Measurements from ENCODE around the gene TAOK1.

GRCh38 chr17:29582254-29582765 lies 192.1 kb downstream of the TAOK1 start:
- TF ChIP-seq, protein P1, sequence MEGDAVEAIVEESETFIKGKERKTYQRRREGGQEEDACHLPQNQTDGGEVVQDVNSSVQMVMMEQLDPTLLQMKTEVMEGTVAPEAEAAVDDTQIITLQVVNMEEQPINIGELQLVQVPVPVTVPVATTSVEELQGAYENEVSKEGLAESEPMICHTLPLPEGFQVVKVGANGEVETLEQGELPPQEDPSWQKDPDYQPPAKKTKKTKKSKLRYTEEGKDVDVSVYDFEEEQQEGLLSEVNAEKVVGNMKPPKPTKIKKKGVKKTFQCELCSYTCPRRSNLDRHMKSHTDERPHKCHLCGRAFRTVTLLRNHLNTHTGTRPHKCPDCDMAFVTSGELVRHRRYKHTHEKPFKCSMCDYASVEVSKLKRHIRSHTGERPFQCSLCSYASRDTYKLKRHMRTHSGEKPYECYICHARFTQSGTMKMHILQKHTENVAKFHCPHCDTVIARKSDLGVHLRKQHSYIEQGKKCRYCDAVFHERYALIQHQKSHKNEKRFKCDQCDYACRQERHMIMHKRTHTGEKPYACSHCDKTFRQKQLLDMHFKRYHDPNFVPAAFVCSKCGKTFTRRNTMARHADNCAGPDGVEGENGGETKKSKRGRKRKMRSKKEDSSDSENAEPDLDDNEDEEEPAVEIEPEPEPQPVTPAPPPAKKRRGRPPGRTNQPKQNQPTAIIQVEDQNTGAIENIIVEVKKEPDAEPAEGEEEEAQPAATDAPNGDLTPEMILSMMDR (IDR thresholded peaks at IDR 0.05): no peak
- no peak for TF ChIP-seq POLR2A (IDR thresholded peaks at IDR 0.05)
